Cardiac muscle cell (in vitro differentiated cells and primary cell): ENCODE measurements around the gene HIVEP3. TPM values are rescaled to one million over a fixed set of nuclear protein-coding genes. Genes with fewer than 3 reads are reported as not detected.

ENCODE experiments used
- DNase-seq, 2 donors: peaks; one replicate each; pipeline versions ENCODE4 v3.0.0 to v3.0.0-alpha.2; 2010 to 2017; ENCODE audit warnings: low read depth in 1 of 2, low spot score in 1 of 2
- H3K27ac ChIP-seq: fragments of 200-600 bp; sonication (generic); 2 replicates; pipeline ENCODE4 v1.5.1; 2016
- H3K27me3 ChIP-seq: fragments of 200-600 bp; sonication (generic); 2 replicates; pipeline ENCODE4 v1.6.0; 2016; ENCODE audit warnings: control low read depth
- H3K36me3 ChIP-seq: fragments of 200-600 bp; sonication (generic); 2 replicates; pipeline ENCODE4 v1.5.1; 2016; ENCODE audit warnings: control low read depth
- H3K4me1 ChIP-seq: fragments of 200-600 bp; sonication (generic); 2 replicates; pipeline ENCODE4 v1.8.1; 2017; ENCODE audit warnings: low read depth, mild to moderate bottlenecking, mixed run types
- H3K4me3 ChIP-seq: fragments of 200-600 bp; sonication (generic); 2 replicates; pipeline ENCODE4 v1.5.1; 2016; ENCODE audit warnings: mild to moderate bottlenecking
- H3K9me3 ChIP-seq: fragments of 200-600 bp; sonication (generic); 2 replicates; pipeline ENCODE4 v1.5.1; 2017; ENCODE audit warnings: low read depth, mild to moderate bottlenecking, control low read depth
- CTCF ChIP-seq: IDR thresholded peaks from 2 replicates; pipeline ENCODE4 v1.5.1; 2012; ENCODE audit warnings: low read depth, mild to moderate bottlenecking, low read length
- polyA plus RNA-seq: library from polyadenylated mRNA; unstranded; fragments of >200 nt; fragmentation: Nextera tagmentation; extraction: Ambion mirVana; gene quantifications from 2 replicates; pipeline ENCODE4 v1.2.1, GENCODE V29; 2016
- total RNA-seq: library from RNA; depleted of rRNA; stranded (reverse); fragments of >200 nt; gene quantifications from 2 replicates; pipeline ENCODE4 v1.2.3, GENCODE V29; 2016

HIVEP3 gene
- total and polyA plus RNA-seq, 2 experiments from 2014 or later = 0.42 to 0.62 TPM

- no peaks in the 10 kb centered on the region for H3K27me3 ChIP-seq
- peak in 1 of 2 donors; percentile 67 for DNase-seq
- H3K4me1 ChIP-seq = no peaks in the 10 kb centered on the region
- H3K36me3 ChIP-seq = no peaks in the 10 kb centered on the region
- TF ChIP-seq CTCF = no peak
- H3K27ac ChIP-seq = no peak overlapping the region
- no peak overlapping the region for H3K4me3 ChIP-seq
- H3K9me3 ChIP-seq = no peaks in the 10 kb centered on the region
Observed at GRCh38 chr1:41608211-41608610, 310.5 kb downstream of the HIVEP3 start.

GRCh38 chr1:41607808-41608207, 310.9 kb downstream of the HIVEP3 start:
- Histone ChIP-seq H3K27me3 (no peaks in the 10 kb centered on the region), H3K36me3 (no peaks in the 10 kb centered on the region), H3K9me3 (no peaks in the 10 kb centered on the region), H3K27ac (no peak overlapping the region), H3K4me3 (no peak overlapping the region), H3K4me1 (no peaks in the 10 kb centered on the region)
- DNase-seq = no peak
- no peak for TF ChIP-seq CTCF

- no peaks in the 10 kb centered on the region for H3K9me3 ChIP-seq
- H3K27me3 ChIP-seq = no peaks in the 10 kb centered on the region
- TF ChIP-seq CTCF = peak; percentile 70
- no peak overlapping the region for H3K4me3 ChIP-seq
- H3K4me1 ChIP-seq = no peaks in the 10 kb centered on the region
- H3K27ac ChIP-seq = no peak overlapping the region
- peak; percentile 19 to 49 for DNase-seq
- H3K36me3 ChIP-seq = no peaks in the 10 kb centered on the region
Observed at GRCh38 chr1:41599912-41600311, 318.8 kb downstream of the HIVEP3 start.

- Histone ChIP-seq H3K27me3 (no peaks in the 10 kb centered on the region), H3K27ac (no peak overlapping the region), H3K4me1 (no peaks in the 10 kb centered on the region), H3K9me3 (no peaks in the 10 kb centered on the region), H3K4me3 (no peak overlapping the region), H3K36me3 (no peaks in the 10 kb centered on the region)
- no peak for TF ChIP-seq CTCF
- no peak for DNase-seq
Observed at GRCh38 chr1:41598325-41598724, 320.4 kb downstream of the HIVEP3 start.

- Histone ChIP-seq H3K27me3 (no peaks in the 10 kb centered on the region), H3K36me3 (no peaks in the 10 kb centered on the region), H3K4me1 (peaks cover 2% of the 10 kb centered on the region), H3K27ac (no peak overlapping the region), H3K9me3 (no peaks in the 10 kb centered on the region), H3K4me3 (no peak overlapping the region)
- no peak for TF ChIP-seq CTCF
- DNase-seq = no peak
Observed at GRCh38 chr1:41592451-41593125, 326.1 kb downstream of the HIVEP3 start.

- DNase-seq = no peak
- no peaks in the 10 kb centered on the region for H3K27me3 ChIP-seq
- H3K4me1 ChIP-seq = peaks cover 2% of the 10 kb centered on the region
- no peak overlapping the region for H3K4me3 ChIP-seq
- no peak for TF ChIP-seq CTCF
- H3K36me3 ChIP-seq = no peaks in the 10 kb centered on the region
- no peak overlapping the region for H3K27ac ChIP-seq
- no peaks in the 10 kb centered on the region for H3K9me3 ChIP-seq
Observed at GRCh38 chr1:41591891-41592290, 326.8 kb downstream of the HIVEP3 start.
